Left renal cortex interstitium (tissue), 4 donors: ENCODE data around the gene INSRR. TPM values are rescaled to one million over a fixed set of nuclear protein-coding genes. Genes with fewer than 3 reads are reported as not detected.

ENCODE experiments used
- DNase-seq, 4 donors: peaks; one replicate each; pipeline ENCODE4 v3.0.0-alpha.2; 2013; ENCODE audit warnings: low read depth in 4 of 4, low spot score in 2 of 4, missing footprints in 1 of 4
- polyA plus RNA-seq, 4 donors: library from polyadenylated mRNA; unstranded; fragments of 120-200 nt; gene quantifications; one replicate each; pipeline ENCODE4 v1.2.1, GENCODE V29; 2013; ENCODE audit not compliant: insufficient read length in 4 of 4

The INSRR gene
- polyA plus RNA-seq, 4 donors = 1.6 to 4.4 (median 2.0) TPM

DNA sequence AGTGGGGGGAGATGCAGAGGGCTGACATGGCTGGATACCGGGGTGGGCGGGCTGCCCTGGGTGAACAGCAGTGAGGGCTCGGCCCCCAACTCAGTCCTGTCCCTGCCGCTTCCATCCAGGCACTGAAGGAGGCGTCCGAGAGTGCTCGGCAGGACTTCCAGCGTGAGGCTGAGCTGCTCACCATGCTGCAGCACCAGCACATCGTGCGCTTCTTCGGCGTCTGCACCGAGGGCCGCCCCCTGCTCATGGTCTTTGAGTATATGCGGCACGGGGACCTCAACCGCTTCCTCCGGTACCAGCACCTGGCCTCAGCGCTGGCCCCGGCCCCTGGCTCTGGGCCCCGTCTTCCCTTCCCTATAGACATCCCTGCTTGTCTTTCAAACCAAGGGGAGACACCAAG lies 17.4 kb upstream of the INSRR start:
- no peak for DNase-seq

DNA sequence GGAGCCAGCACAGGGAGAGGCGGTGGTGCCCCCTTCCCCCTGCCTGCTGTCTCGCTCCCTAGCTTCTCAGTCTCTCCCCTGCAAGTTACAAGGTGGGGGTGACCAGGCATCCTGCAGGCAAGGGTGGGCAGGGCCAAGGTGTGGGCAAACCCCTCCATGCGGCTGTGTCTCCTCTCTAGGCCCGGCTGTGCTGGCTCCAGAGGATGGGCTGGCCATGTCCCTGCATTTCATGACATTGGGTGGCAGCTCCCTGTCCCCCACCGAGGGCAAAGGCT lies 16.4 kb upstream of the INSRR start:
- no peak for DNase-seq

DNA sequence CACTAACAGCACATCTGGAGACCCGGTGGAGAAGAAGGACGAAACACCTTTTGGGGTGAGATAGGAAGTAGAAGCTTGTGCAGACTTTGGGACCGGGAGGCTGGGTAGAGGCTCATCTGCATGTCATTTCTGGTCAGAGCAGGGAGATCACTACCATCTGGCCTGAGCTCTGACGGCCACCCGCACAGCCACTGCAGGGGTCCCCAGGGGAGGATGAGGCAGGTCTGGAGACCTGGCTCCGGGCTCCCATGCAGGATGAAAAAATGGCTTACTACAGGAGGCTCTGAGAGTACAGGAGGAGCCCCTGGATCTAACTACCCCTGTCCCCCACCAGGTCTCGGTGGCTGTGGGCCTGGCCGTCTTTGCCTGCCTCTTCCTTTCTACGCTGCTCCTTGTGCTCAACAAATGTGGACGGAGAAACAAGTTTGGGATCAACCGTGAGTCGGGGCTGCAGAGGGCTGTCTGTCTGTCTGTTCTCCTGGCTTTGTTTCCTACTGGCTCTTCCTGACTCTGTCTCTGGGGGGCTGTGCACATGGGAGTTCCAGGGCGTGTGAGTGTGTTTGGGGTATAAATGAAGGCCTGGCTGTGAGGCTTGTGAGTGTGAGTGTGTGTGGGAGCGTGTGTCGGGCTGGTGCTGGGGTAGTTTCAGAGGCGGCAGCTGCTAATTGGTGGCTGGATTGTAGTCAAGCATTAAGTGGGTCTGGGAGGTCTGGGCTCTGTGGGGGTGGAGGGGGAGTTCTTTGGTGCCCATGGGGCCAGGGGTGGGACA lies 15.8 kb upstream of the INSRR start:
- no peak for DNase-seq

DNA sequence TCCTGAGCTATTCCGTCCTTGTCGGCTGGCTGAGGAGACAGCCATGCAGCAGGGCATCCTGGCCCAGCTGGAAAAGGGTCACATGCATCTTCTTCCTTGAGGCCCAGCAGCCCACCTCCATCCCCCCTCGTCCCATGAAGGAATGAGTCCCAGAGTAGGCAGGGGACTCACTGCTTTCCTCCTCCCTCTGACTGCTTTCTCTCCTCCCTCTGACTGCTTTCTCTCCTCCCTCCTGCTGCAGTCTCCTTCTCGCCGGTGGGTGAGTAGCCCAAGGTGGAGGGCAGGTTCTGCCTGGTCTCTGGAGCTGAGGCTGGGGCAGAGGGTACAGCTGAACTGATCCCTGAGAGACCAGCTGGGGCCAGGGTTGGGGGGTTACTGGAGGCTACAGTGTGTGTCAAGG lies 15.2 kb upstream of the INSRR start:
- no peak for DNase-seq

DNA sequence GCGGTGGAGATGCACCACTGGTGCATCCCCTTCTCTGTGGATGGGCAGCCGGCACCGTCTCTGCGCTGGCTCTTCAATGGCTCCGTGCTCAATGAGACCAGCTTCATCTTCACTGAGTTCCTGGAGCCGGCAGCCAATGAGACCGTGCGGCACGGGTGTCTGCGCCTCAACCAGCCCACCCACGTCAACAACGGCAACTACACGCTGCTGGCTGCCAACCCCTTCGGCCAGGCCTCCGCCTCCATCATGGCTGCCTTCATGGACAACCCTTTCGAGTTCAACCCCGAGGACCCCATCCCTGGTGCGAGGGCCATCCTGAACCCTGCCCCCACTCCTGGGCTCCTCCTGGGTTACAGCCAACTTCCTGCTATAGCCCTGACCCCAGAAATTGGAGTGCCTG lies 14.7 kb upstream of the INSRR start:
- no peak for DNase-seq

DNA sequence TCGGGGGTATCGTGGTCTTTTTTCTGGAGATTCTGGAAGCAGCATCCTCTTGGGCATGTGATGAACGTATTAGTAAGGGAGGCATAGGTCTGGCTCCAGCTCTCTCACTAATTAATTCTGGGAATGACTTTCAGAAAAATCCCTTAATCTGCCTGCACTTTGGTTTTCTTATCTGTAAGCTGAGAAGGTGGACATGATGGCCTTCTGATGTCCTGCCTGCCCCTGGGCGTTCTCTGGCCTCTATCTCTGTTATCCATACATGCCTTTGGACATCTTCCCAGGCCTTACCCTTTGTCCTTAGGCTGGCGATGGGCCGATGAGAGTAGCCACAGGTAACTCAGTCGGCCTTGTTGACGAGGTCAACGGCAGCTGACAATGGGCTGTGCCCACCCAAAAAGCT lies 10.5 kb upstream of the INSRR start:
- DNase-seq = no peak

DNA sequence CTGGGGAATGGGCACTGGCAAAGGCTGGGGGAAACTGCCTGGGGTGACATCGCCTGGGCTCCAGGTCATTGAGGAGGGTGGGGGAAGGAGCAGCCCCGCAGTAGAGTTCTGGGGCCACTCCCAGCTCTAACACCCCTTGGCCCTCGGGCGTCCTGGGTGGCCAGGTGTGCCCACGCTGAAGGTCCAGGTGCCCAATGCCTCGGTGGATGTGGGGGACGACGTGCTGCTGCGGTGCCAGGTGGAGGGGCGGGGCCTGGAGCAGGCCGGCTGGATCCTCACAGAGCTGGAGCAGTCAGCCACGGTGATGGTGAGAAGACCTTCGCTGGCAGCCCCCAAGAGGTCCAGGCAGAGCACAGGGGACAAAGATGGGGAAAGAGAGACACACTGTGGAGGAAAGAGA lies 9.4 kb upstream of the INSRR start:
- no peak for DNase-seq

DNA sequence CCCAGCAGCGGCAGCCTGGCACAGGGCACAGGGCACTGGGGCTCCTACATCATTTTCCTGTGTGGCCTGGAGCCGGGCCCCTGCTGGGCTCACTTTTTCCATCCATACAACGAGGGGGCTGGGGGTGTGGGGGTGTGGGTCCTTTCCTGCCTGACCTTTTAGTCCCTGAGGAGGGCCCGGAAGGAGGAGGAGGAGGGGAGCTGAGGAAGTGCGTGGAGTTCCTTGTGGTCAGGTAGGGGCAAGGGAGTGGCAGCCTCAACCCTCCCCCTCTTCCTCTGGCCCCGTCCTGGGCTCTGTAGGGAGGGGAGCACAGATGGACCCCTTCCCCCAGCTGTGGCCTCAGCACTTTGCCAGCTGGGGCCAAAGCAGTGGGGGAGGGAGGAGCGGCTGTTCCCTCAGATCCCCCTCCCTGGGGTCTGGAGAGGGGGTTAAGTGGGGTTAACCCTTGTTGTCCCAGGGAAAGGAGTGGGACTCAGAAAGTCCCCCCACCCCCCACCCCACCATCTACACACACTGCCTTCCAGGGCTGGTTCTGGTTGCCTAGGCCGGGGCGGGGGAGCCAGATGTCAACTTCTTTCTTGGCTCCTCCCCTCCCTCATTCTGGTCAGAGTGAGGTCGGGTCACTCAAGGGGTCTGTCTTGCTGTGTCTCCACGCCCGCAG lies 7.5 kb upstream of the INSRR start:
- no peak for DNase-seq

DNA sequence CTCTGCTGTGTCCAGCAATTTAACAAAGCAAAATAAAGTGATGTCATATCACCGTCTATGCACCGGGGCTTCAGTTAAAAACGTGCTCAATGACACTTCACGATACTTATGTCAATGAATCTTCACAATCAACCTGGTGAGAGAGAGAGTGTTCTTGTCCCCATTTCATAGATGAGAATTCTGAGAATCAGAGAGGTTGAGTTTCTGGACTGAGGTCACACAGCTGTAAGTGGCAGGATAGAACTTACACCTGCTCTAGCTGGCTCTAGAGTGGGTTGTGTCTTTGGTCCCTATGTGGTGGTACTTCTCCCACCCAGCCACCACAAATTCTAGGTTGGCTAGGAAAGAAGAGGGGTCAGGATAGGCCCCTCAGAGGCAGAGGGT lies 6.9 kb upstream of the INSRR start:
- no peak for DNase-seq

DNA sequence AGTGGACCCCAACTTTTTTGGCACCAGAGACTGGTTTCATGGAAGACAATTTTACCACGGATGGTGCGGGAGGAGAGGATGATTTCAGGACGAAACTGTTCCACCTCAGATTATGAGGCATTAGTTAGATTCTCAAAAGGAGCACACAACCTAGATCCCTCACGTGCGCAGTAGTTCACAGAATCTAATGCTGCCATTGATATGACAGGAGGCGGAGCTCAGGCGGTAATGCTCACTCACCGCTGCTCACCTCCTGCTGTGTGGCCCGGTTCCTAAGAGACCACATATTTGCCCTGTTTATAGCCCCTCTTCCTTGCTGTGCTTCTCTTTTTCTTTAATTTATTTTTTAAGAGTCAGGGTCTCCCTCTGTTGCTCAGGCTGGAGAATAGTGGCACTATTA lies 6.3 kb upstream of the INSRR start:
- DNase-seq = no peak

DNA sequence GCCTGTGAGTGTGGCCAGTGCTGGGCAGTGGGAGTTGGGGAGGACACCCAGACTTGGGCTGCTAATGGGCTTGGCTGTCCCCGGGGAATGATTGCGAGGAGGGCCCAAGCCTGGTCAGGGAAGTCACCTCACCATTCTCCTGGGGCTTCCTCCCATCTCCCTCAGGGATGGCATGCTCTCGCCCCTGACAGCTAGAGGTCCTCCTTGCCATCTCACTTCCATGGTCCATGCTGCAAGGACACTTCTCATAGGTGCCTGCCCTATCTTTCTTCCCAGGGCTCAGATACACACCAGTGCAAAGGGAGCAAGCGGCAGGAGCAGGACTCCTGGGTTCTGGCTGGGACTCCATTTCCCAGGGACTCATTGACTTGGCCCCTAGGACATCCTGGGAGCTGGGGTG lies 5.9 kb upstream of the INSRR start:
- DNase-seq = no peak

DNA sequence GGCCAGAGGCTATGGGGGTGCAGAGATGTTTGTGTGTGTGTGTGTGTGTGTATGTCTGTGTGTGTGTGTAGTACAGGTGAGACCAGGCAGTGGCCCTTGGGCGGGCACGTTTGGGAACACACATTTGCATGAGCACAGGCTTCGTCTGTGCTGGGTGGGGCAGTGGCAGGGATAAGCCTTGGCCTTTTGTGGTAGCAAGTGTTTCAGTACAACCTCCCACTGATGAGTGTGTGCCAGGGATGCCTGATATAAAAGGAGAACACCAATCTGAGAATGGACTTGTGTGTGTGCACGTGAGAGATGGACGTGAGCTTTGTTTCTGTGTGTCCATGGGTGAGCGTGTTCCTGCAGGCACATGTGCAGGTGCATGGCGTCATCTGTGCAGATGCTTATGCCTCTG lies 4.7 kb upstream of the INSRR start:
- no peak for DNase-seq

DNA sequence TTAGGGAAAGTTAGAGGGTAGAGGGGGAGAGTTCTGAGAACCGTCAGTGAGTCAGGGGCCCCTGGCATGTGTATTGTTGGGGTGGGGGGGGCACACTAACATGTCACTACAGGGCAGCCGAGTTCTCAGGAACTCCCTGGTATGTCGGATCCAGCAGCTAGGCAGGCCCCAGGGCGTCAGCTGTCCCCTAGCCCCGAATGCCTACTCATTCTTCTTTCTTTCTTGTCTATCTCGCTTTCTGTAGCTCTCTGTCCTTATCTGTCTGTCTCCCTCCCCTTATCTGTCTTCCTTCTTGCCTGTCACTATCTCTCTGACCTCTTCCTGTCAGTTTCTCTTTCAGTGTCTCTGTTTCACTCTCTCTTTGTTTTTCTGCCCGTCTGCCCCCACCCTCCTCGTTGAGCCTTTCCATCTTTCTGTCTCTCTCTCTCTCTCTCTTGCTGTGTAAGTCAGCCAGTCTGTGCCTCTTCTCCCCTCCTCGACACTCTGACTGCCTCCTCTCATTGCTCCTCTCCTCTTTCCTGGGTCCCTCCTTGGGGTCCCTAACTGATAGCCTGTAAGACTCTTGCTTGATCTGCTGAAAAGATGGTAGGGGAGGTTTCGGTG lies 4.2 kb upstream of the INSRR start:
- no peak for DNase-seq

DNA sequence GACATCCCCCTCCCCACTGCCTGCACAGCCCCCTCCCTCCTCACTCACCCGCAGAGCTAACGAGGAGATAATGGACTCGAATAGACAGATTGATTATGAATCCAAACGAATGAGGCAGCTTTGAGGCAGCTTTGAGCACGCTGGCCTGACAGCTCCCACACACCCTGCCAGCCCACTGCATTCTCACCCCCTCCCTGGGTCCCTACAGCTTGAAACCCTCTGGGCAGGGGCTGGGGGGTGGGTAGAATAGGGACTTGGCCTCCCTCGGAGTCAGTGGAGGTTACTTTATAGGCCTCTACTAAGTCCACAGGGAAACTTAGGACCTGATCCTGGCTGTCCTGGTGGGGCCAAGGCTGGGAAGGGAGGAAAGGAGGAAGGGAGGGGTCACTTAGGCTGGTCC lies 3.7 kb upstream of the INSRR start:
- no peak for DNase-seq

DNA sequence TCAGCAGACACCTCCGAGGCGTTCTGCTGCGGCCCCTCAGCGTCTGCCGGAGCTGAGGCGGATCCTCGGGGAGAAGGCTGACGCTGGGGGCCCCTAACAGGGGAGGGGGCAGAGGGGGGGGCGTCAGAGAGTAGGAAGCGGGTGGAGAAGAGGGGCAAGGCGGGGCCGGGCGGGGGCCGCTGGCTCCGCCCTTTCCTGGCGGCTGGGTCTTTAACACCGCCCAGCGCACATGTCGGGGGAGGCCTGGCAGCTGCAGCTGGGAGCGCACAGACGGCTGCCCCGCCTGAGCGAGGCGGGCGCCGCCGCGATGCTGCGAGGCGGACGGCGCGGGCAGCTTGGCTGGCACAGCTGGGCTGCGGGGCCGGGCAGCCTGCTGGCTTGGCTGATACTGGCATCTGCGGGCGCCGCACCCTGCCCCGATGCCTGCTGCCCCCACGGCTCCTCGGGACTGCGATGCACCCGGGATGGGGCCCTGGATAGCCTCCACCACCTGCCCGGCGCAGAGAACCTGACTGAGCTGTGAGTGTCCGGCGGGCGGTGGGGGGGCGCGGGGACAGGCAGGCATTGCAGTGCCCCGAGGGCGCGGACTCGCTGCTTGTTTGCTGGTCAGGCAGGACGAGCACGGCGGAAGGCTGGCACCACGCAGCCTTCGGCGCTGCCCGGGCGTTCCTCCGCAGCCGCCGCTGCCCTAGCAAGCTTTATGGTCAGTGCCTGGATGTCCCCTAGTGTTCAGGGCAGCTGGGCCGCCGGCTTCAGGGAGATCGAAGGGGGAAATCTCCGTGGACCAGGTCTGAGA lies 1.9 kb upstream of the INSRR start, which contains the start of gene NTRK1:
Gene NTRK1 (plus strand): TSS at position 238 of the 796 bp plus-strand sequence. CDS start 70 bp downstream, at position 308.
- DNase-seq = no peak

DNA sequence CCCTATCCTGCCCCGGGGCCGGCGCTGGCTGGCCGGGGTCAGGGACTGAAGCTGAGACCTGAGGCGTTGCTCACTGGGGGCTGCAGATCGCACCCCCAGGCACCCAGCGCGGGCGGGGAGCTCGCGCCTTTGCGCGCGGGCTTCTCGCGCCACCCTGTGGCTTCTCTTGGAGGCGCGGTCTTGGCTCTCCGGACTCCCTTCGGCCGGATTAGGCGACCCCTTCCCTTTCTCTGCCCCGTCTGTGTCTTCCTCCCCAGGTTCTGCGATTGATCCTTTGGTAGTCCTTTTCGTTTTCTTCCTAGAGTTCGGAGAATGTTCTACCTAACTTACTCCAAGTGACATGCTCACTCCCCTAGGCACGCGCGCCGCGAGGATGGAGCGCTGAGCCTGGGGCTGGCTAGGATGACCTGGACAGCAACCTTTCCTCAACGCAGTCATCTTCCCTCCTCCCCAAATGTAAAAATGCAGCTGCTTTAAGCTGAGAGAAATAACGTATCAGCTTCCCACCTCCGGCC lies 1.3 kb upstream of the INSRR start:
- DNase-seq = no peak

DNA sequence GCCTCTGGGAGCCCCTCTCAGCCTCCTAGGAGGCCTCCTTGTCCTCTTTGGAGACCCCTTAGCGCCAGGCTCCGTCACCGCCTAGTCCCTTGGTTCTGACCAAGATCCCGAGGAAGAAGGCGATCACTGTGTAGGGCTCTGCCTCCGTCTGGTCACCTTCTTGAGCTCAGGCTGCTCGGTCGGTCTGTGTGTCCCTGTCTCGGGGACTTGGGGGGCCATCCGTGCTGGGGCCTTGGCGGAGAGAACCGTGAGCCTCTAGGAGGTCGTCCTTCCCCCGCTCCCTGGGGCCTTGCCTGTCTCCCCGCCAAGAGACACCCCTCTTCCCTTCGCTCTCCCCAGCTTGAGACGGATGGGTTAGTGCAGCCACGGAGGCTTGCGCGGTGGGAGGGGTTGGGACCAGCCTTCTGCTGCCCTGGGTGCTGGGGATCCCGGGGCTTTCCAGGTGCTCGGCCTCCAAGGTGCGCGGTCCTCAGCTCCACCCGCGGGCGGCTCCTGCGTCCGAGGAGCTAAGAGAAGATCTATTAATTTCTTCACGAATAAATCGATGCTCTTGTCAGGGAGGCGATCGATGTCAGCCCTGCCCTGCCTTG lies 701 bp upstream of the INSRR start:
- DNase-seq = no peak

DNA sequence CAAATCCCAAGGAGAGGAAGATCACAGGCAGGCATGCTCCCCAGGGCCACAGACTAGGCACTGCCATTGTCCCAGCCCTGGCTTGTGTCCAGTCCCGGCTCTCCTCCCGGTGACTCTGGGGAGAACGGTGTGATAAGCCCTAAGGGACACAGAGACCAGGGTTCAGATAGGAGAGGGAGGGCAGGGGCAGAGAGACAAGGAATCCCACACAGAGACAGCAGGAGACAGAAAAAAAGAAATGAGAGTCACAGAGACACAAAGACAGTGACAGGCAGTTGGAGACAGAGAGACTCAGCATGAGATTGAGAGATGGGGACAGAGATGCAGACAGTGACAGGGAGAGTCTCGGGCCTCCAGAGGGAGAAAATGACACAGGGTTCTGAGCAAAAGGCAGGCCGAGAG lies 361 bp downstream of the INSRR start:
- DNase-seq = no peak

DNA sequence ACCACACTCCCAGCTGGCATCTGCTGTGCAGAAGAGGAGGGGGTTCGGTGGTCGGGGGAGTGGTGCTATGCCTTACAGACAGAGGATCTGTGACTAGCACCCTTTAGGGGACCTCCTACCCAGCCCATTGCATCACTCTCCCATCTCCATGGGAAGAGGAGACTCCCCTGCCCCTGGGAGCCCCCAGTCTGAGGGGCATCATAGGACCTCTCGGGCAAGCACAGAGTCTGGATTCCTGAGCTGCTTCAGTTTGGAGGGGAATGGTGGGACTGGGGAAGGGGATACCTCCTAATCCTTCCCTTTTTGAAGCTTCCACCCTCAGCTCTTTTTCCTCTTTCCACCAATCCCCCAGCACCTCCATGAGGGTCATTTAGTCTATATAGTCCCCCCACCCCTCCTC lies 1.4 kb downstream of the INSRR start:
- no peak for DNase-seq

DNA sequence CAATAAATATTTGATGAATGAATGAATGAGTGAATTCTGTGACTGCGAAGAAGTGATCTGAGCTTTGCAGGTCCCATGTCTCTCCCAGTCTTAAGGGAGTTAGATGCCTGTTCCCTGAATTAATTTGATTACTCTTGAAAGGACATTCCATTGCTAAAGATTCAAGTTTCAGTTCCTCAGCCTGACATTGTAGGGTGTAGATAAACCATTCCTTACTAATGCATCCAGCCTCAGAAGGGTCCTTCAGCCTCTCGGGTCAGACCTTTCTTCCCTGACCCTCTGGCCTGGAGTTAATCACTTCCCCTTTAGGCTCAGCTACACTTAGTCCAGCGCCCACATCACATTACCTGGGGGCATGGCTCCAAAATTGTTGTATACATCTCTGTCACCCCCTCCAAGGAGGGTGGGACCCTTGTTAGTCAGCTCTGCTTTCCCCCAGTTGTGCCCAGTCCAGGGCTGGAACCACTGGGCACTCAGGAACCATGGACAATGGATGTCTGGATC lies 2.6 kb downstream of the INSRR start:
- DNase-seq = no peak

DNA sequence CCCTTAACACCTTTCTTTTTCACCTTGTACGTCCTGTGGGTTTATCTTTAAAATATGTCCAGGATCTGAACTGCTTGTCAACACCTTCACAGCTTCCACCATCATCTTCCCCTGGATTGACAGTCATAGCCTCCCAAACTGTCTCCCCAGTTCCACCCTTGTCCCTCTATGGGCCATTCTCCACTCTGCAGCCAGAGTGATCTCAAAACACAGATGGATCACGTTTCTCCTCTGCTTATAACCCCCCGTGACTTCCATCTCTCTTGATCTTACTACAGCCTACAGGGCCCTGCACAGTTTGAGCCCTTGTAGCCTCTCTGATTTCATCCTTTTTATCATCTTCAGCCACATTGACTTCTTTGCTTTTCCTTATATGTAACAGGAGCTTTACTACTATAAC lies 4.3 kb downstream of the INSRR start:
- DNase-seq = no peak
